HL-60 (cell line): ENCODE results near the gene B9D1.
"Not testable (repeated sequence)": the region's sequence is repeated elsewhere in the genome, so short reads cannot be mapped to it uniquely, and the experiment has no call there.

Experiments
- CTCF ChIP-seq: IDR thresholded peaks from one replicate; pipeline ENCODE4 v1.5.1; 2011; ENCODE audit warnings: low read length, control low read depth, inconsistent platforms; ENCODE audit not compliant: insufficient read depth
- POLR2AphosphoS5 ChIP-seq: IDR thresholded peaks from 2 replicates; pipeline ENCODE4 v1.6.1; 2012; ENCODE audit warnings: low read depth

- not testable (repeated sequence) for TF ChIP-seq CTCF, POLR2AphosphoS5
Measured at GRCh38 chr17:19353401-19353800, 9.1 kb downstream of the B9D1 start.
